Cardiac septum (tissue), 1 donor: ENCODE results near the gene KCNJ18. TPM values are rescaled to one million over a fixed set of nuclear protein-coding genes. Genes with fewer than 3 reads are reported as not detected.
A peak's percentile ranks its signal among the peaks of the same experiment; 100 is the strongest.
"Not testable (repeated sequence)": the region's sequence is repeated elsewhere in the genome, so short reads cannot be mapped to it uniquely, and the experiment has no call there.

Experiments
- DNase-seq: peaks from one replicate; pipeline ENCODE4 v3.0.0-alpha.2; 2020; ENCODE audit warnings: low spot score
- intact Hi-C: fragments of 100-400 bp; cut with DNase I; formaldehyde crosslinking; loops from one replicate; pipeline ENCODE4 v1.14.0; 2022
- total RNA-seq: library from RNA; stranded (reverse); fragmentation: NEBNext Ultra II Directional; extraction: Animal tissue kit (Norgen Biotek cat#: 25700); gene quantifications from one replicate; pipeline ENCODE4 v1.2.1, GENCODE V29; 2021
- donor health status: DM: no; HTN: no; CAD: no.

Gene KCNJ18
- total RNA-seq, 1 donor from 2014 or later: not detected

DNA sequence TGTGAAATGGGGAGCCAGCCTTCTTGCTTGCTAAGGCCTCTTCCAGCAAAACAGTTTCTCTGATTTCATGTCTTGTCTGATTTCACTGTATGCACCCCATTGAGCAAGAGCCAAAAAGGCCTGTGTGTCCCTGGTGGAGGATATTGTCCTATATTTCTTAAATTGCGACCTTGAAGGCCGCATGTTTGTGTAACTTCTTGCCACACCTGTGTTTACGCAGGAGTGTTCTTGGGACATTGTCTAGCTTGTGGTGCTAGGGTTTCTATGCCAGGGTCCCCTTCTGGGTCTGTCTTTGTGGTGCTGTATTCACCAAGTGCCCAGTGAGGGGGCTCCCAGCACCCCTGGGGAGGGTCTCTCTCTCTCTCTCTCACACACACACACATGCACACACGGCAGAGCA is 6.8 kb downstream of the KCNJ18 start:
- intact Hi-C loops, DNase-seq: not testable (repeated sequence)

DNA sequence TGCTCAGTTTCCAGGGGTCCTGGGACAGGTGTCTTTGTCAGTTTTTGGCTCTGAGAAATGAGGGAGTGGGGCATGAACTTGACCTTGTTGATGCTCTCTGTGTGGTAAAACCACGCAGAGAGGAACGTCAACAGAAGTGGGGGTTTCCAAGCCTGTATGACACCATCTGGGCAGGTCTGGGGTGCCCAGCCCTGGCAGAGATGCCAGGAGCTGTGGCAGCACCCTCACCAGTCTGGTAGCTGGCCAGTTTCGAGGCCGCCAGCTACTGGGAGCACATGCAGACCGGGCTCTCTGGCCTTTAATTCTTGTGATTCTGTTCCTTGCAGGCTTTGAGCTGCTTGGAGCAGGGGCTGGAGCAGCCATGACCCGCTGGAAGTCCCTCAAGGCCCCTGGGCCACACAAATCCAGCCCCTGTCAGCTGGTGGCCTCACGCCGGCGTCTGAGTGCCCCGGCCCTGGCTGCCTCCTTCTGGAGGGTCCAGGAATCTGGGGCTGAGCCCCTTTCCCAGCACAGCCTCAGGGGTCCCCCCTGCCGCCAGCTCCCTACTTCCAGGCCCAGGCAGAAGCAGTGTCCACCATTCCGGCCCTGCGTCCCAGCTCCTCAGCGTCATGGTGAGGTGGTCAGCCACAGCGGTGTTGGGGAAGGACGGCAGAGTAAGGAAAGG is 7.4 kb downstream of the KCNJ18 start:
- intact Hi-C loops, DNase-seq: not testable (repeated sequence)

DNA sequence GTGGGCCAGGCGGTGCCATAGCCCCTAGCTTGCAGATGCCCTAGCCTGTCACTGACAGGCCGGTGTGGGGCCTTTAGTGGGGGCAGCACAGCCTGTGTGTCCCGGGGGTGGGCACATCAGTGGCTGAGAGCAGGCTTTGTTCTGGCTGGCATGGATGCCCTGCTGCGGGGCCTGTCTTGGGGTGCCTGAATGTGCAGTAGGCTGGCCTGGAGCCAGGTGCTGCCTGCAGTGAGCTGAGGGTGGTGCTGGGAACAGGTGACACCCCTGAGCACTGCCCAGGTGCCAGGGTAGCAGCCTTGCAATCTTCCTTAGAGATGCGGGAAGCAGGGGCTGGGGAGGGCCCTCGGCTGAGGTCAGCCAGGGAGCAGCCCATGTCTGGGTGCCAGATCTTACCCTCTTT is 8.8 kb downstream of the KCNJ18 start:
- intact Hi-C loops, DNase-seq: not testable (repeated sequence)

GRCh38 chr17:21702029-21702428 is 9.7 kb downstream of the KCNJ18 start:
- intact Hi-C loops: not testable (repeated sequence)

GRCh38 chr17:21702521-21702920 is 10.2 kb downstream of the KCNJ18 start:
- DNase-seq, intact Hi-C loops: not testable (repeated sequence)

More at GRCh38 chr17:21702029-21702428, 9.7 kb downstream of the KCNJ18 start:
- DNase-seq: not testable (repeated sequence)

DNA sequence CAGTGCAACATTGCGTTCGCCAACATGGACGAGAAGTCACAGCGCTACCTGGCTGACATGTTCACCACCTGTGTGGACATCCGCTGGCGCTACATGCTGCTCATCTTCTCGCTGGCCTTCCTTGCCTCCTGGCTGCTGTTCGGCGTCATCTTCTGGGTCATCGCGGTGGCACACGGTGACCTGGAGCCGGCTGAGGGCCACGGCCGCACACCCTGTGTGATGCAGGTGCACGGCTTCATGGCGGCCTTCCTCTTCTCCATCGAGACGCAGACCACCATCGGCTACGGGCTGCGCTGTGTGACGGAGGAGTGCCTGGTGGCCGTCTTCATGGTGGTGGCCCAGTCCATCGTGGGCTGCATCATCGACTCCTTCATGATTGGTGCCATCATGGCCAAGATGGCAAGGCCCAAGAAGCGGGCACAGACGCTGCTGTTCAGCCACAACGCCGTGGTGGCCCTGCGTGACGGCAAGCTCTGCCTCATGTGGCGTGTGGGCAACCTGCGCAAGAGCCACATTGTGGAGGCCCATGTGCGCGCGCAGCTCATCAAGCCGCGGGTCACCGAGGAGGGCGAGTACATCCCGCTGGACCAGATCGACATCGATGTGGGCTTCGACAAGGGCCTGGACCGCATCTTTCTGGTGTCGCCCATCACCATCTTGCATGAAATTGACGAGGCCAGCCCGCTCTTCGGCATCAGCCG is 10.8 kb downstream of the KCNJ18 start:
- peak; percentile 24 for DNase-seq
- intact Hi-C loops: not testable (repeated sequence)

- peak; percentile 68 for DNase-seq
These were observed 11.9 kb downstream of the KCNJ18 start for GRCh38 chr17:21703891-21704872.

GRCh38 chr17:21705021-21705601 is 12.8 kb downstream of the KCNJ18 start:
- intact Hi-C loops: no loop called here
- DNase-seq: peak; percentile 72

More at GRCh38 chr17:21703891-21704872, 11.9 kb downstream of the KCNJ18 start:
- intact Hi-C loops: not testable (repeated sequence)

GRCh38 chr17:21705746-21706145 is 13.4 kb downstream of the KCNJ18 start:
- peak; percentile 71 for DNase-seq
- intact Hi-C loops: not testable (repeated sequence)

- intact Hi-C loops: not testable (repeated sequence)
- DNase-seq: peak; percentile 75
These were observed 14.2 kb downstream of the KCNJ18 start for GRCh38 chr17:21706546-21706945.

GRCh38 chr17:21707131-21707530 is 14.8 kb downstream of the KCNJ18 start:
- peak; percentile 57 for DNase-seq
- intact Hi-C loops: not testable (repeated sequence)

- intact Hi-C loops: not testable (repeated sequence)
- DNase-seq: peak; percentile 63
These were observed 15.6 kb downstream of the KCNJ18 start for GRCh38 chr17:21707711-21708611.

- DNase-seq: peak; percentile 65
- intact Hi-C loops: not testable (repeated sequence)
These were observed 16.6 kb downstream of the KCNJ18 start for GRCh38 chr17:21708612-21709535.

DNA sequence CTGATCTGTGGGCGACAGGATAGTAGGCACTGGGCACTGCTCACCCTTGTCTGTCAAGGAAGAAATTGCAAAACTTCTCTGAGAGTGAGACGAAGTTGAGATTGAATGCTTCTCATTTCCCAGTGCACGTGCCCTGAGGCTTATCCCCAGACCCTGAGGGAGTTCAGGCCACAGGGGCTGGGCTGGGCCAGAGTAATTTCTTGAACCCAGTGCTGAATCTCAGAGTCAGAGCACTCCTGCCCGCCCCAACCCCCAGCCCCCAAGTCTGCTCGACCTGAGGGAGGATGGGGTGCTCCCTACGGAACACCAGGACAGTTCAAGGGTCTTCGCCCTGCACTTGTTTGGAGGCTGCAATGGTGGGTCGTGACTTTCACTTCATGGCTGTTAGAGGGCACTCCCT is 17.7 kb downstream of the KCNJ18 start:
- intact Hi-C loops: not testable (repeated sequence)
- peak; percentile 20 for DNase-seq

GRCh38 chr17:21710486-21710885 is 18.2 kb downstream of the KCNJ18 start:
- DNase-seq, intact Hi-C loops: not testable (repeated sequence)

GRCh38 chr17:21711182-21711581 is 18.9 kb downstream of the KCNJ18 start:
- intact Hi-C loops: no loop called here
- DNase-seq: peak; percentile 38

DNA sequence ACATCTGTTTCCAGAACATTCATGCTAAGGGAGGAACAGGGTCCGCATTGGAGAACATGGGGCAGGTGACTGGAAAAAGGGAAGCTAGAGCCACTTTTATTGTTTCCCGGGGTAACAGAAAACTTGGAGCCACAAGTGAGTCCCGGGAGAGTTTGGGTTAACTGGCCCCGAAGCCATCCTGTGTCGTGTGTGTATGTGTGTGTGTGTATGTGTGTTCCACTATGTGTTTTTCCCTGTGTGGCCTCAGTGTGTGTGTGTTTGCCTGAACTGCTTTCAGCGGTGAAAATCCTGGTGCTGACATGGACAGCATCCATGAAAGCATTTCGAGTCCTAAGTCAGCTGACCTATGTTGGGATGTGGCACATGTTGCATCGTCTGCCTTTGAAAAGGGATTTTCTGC is 20.7 kb downstream of the KCNJ18 start:
- intact Hi-C loops: not testable (repeated sequence)
- DNase-seq: peak; percentile 33
